HG03097 (cell line): ENCODE results near the gene ACSL6.
"Not testable (repeated sequence)": the region's sequence is repeated elsewhere in the genome, so short reads cannot be mapped to it uniquely, and the experiment has no call there.

Source experiments
- ATAC-seq: cut with Tn5 transposase; IDR thresholded peaks from one replicate; pipeline ENCODE4 v1.9.1; 2021; ENCODE audit not compliant: unreplicated experiment, low FRiP score

The ACSL6 gene

GRCh38 chr5:131952301-131952857, 59.1 kb downstream of the ACSL6 start:
- ATAC-seq, result no peak

GRCh38 chr5:131950706-131951105, 60.8 kb downstream of the ACSL6 start:
- ATAC-seq, result no peak

GRCh38 chr5:131947445-131947844, 64.0 kb downstream of the ACSL6 start:
- no peak for ATAC-seq

GRCh38 chr5:131945551-131946168, 65.8 kb downstream of the ACSL6 start, which contains the start of gene MEIKIN:
MEIKIN (minus strand) TSS chr5:131945663; CDS start chr5:131945505, 158 bp downstream.
- ATAC-seq, result no peak

- ATAC-seq, result no peak
Measured at GRCh38 chr5:131944702-131945550, 66.5 kb downstream of the ACSL6 start.

GRCh38 chr5:131943916-131944315, 67.5 kb downstream of the ACSL6 start:
- no peak for ATAC-seq

GRCh38 chr5:131942016-131942415, 69.4 kb downstream of the ACSL6 start:
- no peak for ATAC-seq

GRCh38 chr5:131939690-131940345, 71.6 kb downstream of the ACSL6 start:
- no peak for ATAC-seq

GRCh38 chr5:131932235-131932634, 79.2 kb downstream of the ACSL6 start:
- ATAC-seq, result no peak

GRCh38 chr5:131928957-131929356, 82.5 kb downstream of the ACSL6 start:
- ATAC-seq, result no peak

GRCh38 chr5:131926168-131926567, 85.3 kb downstream of the ACSL6 start:
- no peak for ATAC-seq

GRCh38 chr5:131916481-131916880, 95.0 kb downstream of the ACSL6 start:
- no peak for ATAC-seq

GRCh38 chr5:131914472-131914871, 97.0 kb downstream of the ACSL6 start:
- no peak for ATAC-seq

GRCh38 chr5:131913603-131914002, 97.9 kb downstream of the ACSL6 start:
- ATAC-seq, result no peak

GRCh38 chr5:131906668-131907067, 104.8 kb downstream of the ACSL6 start:
- no peak for ATAC-seq

GRCh38 chr5:131902266-131902665, 109.2 kb downstream of the ACSL6 start:
- not testable (repeated sequence) for ATAC-seq
